ENCODE measurements around the gene PPP6R3.

Gene PPP6R3

DNA sequence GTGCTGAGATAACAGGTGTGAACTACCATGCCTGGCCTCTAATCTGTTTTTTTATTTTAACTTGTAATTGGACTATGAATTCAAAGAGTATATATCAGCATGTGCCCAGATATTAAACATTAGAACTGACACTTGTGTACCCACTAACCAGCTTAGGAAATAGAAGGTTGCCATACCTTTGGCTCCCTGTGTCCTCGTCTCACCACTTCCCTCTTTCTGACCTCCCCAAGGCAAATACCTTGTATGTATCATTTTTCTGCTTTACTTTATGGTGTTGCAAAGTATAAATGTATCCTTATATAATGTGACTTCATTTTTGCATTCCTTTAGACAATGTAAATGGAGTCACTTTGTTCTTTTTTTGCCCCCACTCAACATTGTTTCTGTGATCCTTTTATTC is 9.1 kb downstream of the PPP6R3 start:
- Histone ChIP-seq H3K27me3 (ENCODE audit: insufficient read depth, low read length) (no peaks in the 10 kb centered on the region), H4K20me1 (ENCODE audit: insufficient read depth, low read length) (peaks cover 5% of the 10 kb centered on the region; the same call in 1 of the 2 replicates), H3K79me2 (ENCODE audit: insufficient read depth, low read length) (peaks cover 99% of the 10 kb centered on the region), H2AFZ (ENCODE audit: low read length) (no peak overlapping the region), H3K9ac (ENCODE audit: low read length) (no peak overlapping the region), H3K4me1 (ENCODE audit: insufficient read depth, low read length, severe bottlenecking) (peaks cover 28% of the 10 kb centered on the region), H3K9me3 (ENCODE audit: low read length) (peaks cover 10% of the 10 kb centered on the region; the same call in 1 of the 2 replicates), H3K27ac (ENCODE audit: low read depth, low read length, poor library complexity, severe bottlenecking) (no peak overlapping the region), H3K36me3 (ENCODE audit: insufficient read depth, low read length) (peaks cover 63% of the 10 kb centered on the region), H3K4me2 (ENCODE audit: low read length) (no peak overlapping the region), H3K4me3 (ENCODE audit: low read depth, low read length, poor library complexity, severe bottlenecking) (no peak overlapping the region), H3K9me2 (ENCODE audit: low read depth, low read length) (no peaks in the 10 kb centered on the region), H3F3A (ENCODE audit: insufficient read depth, low read length) (no peaks in the 10 kb centered on the region)
- TF ChIP-seq, protein P1, sequence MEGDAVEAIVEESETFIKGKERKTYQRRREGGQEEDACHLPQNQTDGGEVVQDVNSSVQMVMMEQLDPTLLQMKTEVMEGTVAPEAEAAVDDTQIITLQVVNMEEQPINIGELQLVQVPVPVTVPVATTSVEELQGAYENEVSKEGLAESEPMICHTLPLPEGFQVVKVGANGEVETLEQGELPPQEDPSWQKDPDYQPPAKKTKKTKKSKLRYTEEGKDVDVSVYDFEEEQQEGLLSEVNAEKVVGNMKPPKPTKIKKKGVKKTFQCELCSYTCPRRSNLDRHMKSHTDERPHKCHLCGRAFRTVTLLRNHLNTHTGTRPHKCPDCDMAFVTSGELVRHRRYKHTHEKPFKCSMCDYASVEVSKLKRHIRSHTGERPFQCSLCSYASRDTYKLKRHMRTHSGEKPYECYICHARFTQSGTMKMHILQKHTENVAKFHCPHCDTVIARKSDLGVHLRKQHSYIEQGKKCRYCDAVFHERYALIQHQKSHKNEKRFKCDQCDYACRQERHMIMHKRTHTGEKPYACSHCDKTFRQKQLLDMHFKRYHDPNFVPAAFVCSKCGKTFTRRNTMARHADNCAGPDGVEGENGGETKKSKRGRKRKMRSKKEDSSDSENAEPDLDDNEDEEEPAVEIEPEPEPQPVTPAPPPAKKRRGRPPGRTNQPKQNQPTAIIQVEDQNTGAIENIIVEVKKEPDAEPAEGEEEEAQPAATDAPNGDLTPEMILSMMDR (IDR thresholded peaks at IDR 0.05; ENCODE audit: low read length) = no peak
- TF ChIP-seq EZH2 (IDR thresholded peaks at IDR 0.05; ENCODE audit: borderline replicate concordance, low read length) = no peak

DNA sequence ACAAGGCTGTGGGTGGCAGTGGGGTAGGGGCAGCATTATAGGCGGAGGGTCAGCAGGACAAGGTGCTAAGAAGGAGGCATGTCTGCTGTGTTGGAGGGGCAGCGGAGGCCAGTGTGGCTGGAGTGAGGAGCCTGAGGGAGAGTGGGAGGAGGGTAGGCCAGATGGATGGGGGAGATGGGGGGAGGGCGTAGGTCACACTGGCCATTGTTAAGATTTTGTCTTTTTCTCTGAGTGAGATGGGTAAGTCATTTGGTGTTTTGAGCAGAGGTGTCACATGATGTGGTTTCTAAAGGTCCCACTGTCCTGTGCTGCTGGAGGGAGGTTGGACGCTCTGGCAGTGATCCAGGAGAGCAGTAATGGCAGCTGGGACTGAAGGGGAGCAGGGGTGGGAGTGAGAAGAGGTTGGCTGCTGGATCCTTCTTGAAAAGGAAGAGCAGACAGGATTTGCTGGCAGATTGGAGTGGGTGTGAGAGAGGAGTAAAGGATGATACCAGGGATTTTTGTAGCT is 9.8 kb downstream of the PPP6R3 start:
- Histone ChIP-seq H3K9me2 (ENCODE audit: low read depth, low read length) (no peaks in the 10 kb centered on the region), H3K4me3 (ENCODE audit: low read depth, low read length, poor library complexity, severe bottlenecking) (no peak overlapping the region), H3K9ac (ENCODE audit: low read length) (no peak overlapping the region), H4K20me1 (ENCODE audit: insufficient read depth, low read length) (peaks cover 5% of the 10 kb centered on the region; the same call in 1 of the 2 replicates), H3K27me3 (ENCODE audit: insufficient read depth, low read length) (no peaks in the 10 kb centered on the region), H2AFZ (ENCODE audit: low read length) (no peak overlapping the region), H3K27ac (ENCODE audit: low read depth, low read length, poor library complexity, severe bottlenecking) (no peak overlapping the region), H3K36me3 (ENCODE audit: insufficient read depth, low read length) (peaks cover 62% of the 10 kb centered on the region), H3K4me1 (ENCODE audit: insufficient read depth, low read length, severe bottlenecking) (peaks cover 27% of the 10 kb centered on the region), H3K9me3 (ENCODE audit: low read length) (peaks cover 10% of the 10 kb centered on the region; the same call in 1 of the 2 replicates), H3F3A (ENCODE audit: insufficient read depth, low read length) (no peaks in the 10 kb centered on the region), H3K79me2 (ENCODE audit: insufficient read depth, low read length) (peaks cover 94% of the 10 kb centered on the region), H3K4me2 (ENCODE audit: low read length) (no peak overlapping the region)
- no peak for TF ChIP-seq EZH2 (IDR thresholded peaks at IDR 0.05; ENCODE audit: borderline replicate concordance, low read length)
- TF ChIP-seq, protein P1 (IDR thresholded peaks at IDR 0.05; ENCODE audit: low read length) = no peak

- H3K9me2 ChIP-seq (ENCODE audit: low read depth, low read length) = no peaks in the 10 kb centered on the region
- peaks cover 54% of the 10 kb centered on the region for H3K36me3 ChIP-seq (ENCODE audit: insufficient read depth, low read length)
- H2AFZ ChIP-seq (ENCODE audit: low read length) = no peak overlapping the region
- H3K79me2 ChIP-seq (ENCODE audit: insufficient read depth, low read length) = peaks cover 85% of the 10 kb centered on the region
- TF ChIP-seq, protein P1 (IDR thresholded peaks at IDR 0.05; ENCODE audit: low read length) = no peak
- no peak for TF ChIP-seq EZH2 (IDR thresholded peaks at IDR 0.05; ENCODE audit: borderline replicate concordance, low read length)
- no peak overlapping the region for H3K9ac ChIP-seq (ENCODE audit: low read length)
- H3K27me3 ChIP-seq (ENCODE audit: insufficient read depth, low read length) = no peaks in the 10 kb centered on the region
- peaks cover 27% of the 10 kb centered on the region for H3K4me1 ChIP-seq (ENCODE audit: insufficient read depth, low read length, severe bottlenecking)
- H3K9me3 ChIP-seq (ENCODE audit: low read length) = peaks cover 10% of the 10 kb centered on the region; the same call in 1 of the 2 replicates
- H3K27ac ChIP-seq (ENCODE audit: low read depth, low read length, poor library complexity, severe bottlenecking) = no peak overlapping the region
- H3F3A ChIP-seq (ENCODE audit: insufficient read depth, low read length) = no peaks in the 10 kb centered on the region
- H3K4me3 ChIP-seq (ENCODE audit: low read depth, low read length, poor library complexity, severe bottlenecking) = no peak overlapping the region
- H4K20me1 ChIP-seq (ENCODE audit: insufficient read depth, low read length) = peaks cover 5% of the 10 kb centered on the region; the same call in 1 of the 2 replicates
- H3K4me2 ChIP-seq (ENCODE audit: low read length) = no peak overlapping the region
Observed at GRCh38 chr11:68471360-68472340, 11.1 kb downstream of the PPP6R3 start.

Data from OCI-LY1 (cell line).